H1 (cell line): ENCODE data around the gene NDUFV1. TPM values are rescaled to one million over a fixed set of nuclear protein-coding genes. Genes with fewer than 3 reads are reported as not detected.
A peak's percentile ranks its signal among the peaks of the same experiment; 100 is the strongest.

Experiments
- TAF7 ChIP-seq: optimal IDR thresholded peaks from 2 replicates; pipeline ENCODE3; 2011; ENCODE audit warnings: low read depth, mild to moderate bottlenecking, inconsistent platforms, low read length, moderate library complexity, borderline replicate concordance
- polyA plus RNA-seq, 7 experiments: library from polyadenylated mRNA; depleted of rRNA in 3 of 7; stranded (reverse) in 5 of 7; unstranded in 2 of 7; fragments of >200 nt in 5 of 7; fragments of 200-250 nt in 2 of 7; gene quantifications; 1 replicate in 5 of 7; 2 replicates in 1 of 7; 4 replicates in 1 of 7; pipeline versions ENCODE4 v1.2.1 to v1.2.3, GENCODE V29; 2011 to 2013; ENCODE audit warnings: missing spikeins in 2 of 7, mixed read lengths in 2 of 7
- total RNA-seq: library from RNA; stranded (reverse); fragmentation: NEBNext Ultra II Directional; extraction: Animal tissue kit (Norgen Biotek cat#: 25700); gene quantifications from 2 replicates; pipeline ENCODE4 v1.2.1, GENCODE V29; 2021
- TF ChIP-seq, protein P1 (sequence below): IDR thresholded peaks from 2 replicates; pipeline ENCODE4 v1.6.1; 2012; ENCODE audit warnings: inconsistent platforms

The NDUFV1 gene
- total and polyA plus RNA-seq, 2 of the 8 experiments (the other 6 are each of a cell fraction or from before 2014, with no cell fraction given), result 125 to 131 TPM

DNA sequence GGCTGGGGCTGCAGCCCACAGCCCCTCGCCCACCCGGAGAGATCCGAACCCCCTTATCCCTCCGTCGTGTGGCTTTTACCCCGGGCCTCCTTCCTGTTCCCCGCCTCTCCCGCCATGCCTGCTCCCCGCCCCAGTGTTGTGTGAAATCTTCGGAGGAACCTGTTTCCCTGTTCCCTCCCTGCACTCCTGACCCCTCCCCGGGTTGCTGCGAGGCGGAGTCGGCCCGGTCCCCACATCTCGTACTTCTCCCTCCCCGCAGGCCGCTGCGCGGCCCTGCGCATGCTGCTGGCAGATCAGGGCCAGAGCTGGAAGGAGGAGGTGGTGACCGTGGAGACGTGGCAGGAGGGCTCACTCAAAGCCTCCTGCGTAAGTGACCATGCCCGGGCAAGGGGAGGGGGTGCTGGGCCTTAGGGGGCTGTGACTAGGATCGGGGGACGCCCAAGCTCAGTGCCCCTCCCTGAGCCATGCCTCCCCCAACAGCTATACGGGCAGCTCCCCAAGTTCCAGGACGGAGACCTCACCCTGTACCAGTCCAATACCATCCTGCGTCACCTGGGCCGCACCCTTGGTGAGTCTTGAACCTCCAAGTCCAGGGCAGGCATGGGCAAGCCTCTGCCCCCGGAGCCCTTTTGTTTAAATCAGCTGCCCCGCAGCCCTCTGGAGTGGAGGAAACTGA, 22.4 kb upstream of the NDUFV1 start (continued):
- TF ChIP-seq, protein P1, sequence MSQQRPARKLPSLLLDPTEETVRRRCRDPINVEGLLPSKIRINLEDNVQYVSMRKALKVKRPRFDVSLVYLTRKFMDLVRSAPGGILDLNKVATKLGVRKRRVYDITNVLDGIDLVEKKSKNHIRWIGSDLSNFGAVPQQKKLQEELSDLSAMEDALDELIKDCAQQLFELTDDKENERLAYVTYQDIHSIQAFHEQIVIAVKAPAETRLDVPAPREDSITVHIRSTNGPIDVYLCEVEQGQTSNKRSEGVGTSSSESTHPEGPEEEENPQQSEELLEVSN, result peak; percentile 74
- peak; percentile 52 for TF ChIP-seq TAF7
